Epithelial cell of proximal tubule (primary cell): Measurements from ENCODE around the gene PTPRN2. TPM values are rescaled to one million over a fixed set of nuclear protein-coding genes. Genes with fewer than 3 reads are reported as not detected.

ENCODE experiments used
- DNase-seq: peaks from one replicate; pipeline ENCODE4 v3.0.0-alpha.2; 2011; ENCODE audit warnings: low read depth
- H3K4me3 ChIP-seq: 2 replicates; pipeline ENCODE4 v1.5.1; 2011; ENCODE audit warnings: low read depth, mild to moderate bottlenecking, low read length
- CTCF ChIP-seq: conservative IDR thresholded peaks from 2 replicates; pipeline ENCODE4 v1.5.1; 2012; ENCODE audit warnings: low read depth, mild to moderate bottlenecking, low read length
- total RNA-seq: library from RNA; depleted of rRNA; stranded (reverse); fragments of >200 nt; gene quantifications from 2 replicates; pipeline ENCODE4 v1.2.3, GENCODE V29; 2015

Gene PTPRN2
- total RNA-seq, 1 donor from 2014 or later: 2.8 TPM

- H3K4me3 ChIP-seq: no peak overlapping the region
- no peak for TF ChIP-seq CTCF
- DNase-seq: no peak
Measured at GRCh38 chr7:158471716-158472115, 115.9 kb downstream of the PTPRN2 start.

GRCh38 chr7:158470336-158470735 lies 117.3 kb downstream of the PTPRN2 start:
- DNase-seq: no peak
- no peak for TF ChIP-seq CTCF
- no peak overlapping the region for H3K4me3 ChIP-seq

GRCh38 chr7:158469396-158470051 lies 118.1 kb downstream of the PTPRN2 start:
- DNase-seq: no peak
- TF ChIP-seq CTCF: no peak
- H3K4me3 ChIP-seq: no peak overlapping the region

- no peak overlapping the region for H3K4me3 ChIP-seq
- no peak for TF ChIP-seq CTCF
- no peak for DNase-seq
Measured at GRCh38 chr7:158468700-158469296, 118.8 kb downstream of the PTPRN2 start.

- H3K4me3 ChIP-seq: no peak overlapping the region
- no peak for DNase-seq
- TF ChIP-seq CTCF: no peak
Measured at GRCh38 chr7:158468181-158468580, 119.4 kb downstream of the PTPRN2 start.

- H3K4me3 ChIP-seq: no peak overlapping the region
- no peak for DNase-seq
- TF ChIP-seq CTCF: no peak
Measured at GRCh38 chr7:158467562-158467961, 120.1 kb downstream of the PTPRN2 start.

- DNase-seq: no peak
- no peak for TF ChIP-seq CTCF
- H3K4me3 ChIP-seq: no peak overlapping the region
Measured at GRCh38 chr7:158463317-158463716, 124.3 kb downstream of the PTPRN2 start.
